HUES48 (cell line): Measurements from ENCODE around the gene TIMM44.
"Not testable (repeated sequence)": the region's sequence is repeated elsewhere in the genome, so short reads cannot be mapped to it uniquely, and the experiment has no call there.

Experiments used
- H3K27ac ChIP-seq: one replicate; pipeline ENCODE4 v1.7.0; 2013; ENCODE audit warnings: low read depth, low read length, inconsistent platforms
- H3K27me3 ChIP-seq: 2 replicates; pipeline ENCODE4 v1.6.1; 2013; ENCODE audit warnings: mild to moderate bottlenecking, low read length; ENCODE audit not compliant: control insufficient read depth, insufficient read depth
- H3K36me3 ChIP-seq: 2 replicates; pipeline ENCODE4 v1.6.1; 2013; ENCODE audit warnings: low read length; ENCODE audit not compliant: control insufficient read depth, insufficient read depth
- H3K4me1 ChIP-seq: 2 replicates; pipeline ENCODE4 v1.6.1; 2013; ENCODE audit warnings: mild to moderate bottlenecking, low read length; ENCODE audit not compliant: control insufficient read depth, insufficient read depth
- H3K4me3 ChIP-seq: 2 replicates; pipeline ENCODE4 v1.5.1; 2013; ENCODE audit warnings: mild to moderate bottlenecking, low read depth, low read length
- H3K9ac ChIP-seq: 2 replicates; pipeline ENCODE4 v1.6.1; 2013; ENCODE audit warnings: mild to moderate bottlenecking, low read depth, low read length, moderate library complexity
- H3K9me3 ChIP-seq: 2 replicates; pipeline ENCODE4 v1.6.1; 2013; ENCODE audit warnings: low read length; ENCODE audit not compliant: control insufficient read depth, insufficient read depth

Gene TIMM44

DNA sequence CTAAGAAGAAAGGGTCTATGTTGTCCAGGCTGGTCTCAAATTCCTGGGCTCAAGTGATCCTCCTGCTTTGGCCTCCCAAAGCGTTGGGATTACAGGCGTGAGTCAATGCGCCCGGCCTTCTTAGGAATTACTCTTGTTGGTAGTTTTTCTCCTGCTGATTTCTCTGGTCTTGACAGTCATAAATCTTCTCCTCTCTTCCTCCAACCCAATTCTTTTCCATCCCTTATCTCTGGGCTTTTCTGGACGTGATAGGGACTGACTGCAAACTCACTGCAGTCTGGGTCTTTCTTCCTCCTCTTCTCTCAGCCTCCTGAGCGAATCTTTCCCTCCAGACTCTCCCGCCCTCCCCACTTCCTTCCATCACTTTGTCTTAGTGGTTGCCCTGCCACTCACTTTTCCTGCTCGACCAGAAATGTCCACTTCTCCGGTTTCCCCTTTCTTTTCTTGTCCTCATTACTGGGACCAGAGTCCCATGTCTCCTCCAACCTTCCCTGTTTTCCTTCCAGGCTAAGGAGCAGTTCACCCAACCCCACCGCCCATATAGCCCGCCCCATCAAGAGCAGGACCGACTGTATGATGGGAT lies 21.9 kb upstream of the TIMM44 start:
- H3K36me3 ChIP-seq: peaks cover 91% of the 10 kb centered on the region
- H3K27ac ChIP-seq: no peak overlapping the region
- no peaks in the 10 kb centered on the region for H3K9me3 ChIP-seq

DNA sequence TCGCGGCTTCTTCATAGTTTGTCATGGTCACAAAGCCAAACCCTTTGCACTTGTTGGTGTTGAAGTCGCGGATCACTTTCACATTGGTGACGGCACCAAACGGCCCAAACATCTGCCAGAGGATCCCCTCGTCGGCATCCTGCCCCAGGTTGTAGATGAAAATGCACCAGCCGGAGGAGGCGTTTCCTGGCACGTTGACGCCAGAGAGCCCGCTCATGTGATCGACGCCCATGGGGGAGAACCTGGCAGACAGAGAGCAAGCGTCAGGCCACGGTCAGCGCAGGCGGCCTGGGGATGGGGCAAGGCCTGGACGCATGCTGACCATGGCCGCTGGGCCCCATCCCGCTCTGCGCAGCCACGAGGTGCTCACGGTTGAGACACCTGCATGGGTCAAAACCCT lies 20.1 kb upstream of the TIMM44 start:
- Histone ChIP-seq H3K9ac (no peak overlapping the region), H3K36me3 (peaks cover 94% of the 10 kb centered on the region), H3K9me3 (no peaks in the 10 kb centered on the region), H3K27me3 (no peaks in the 10 kb centered on the region), H3K4me3 (no peak overlapping the region), H3K27ac (no peak overlapping the region), H3K4me1 (no peaks in the 10 kb centered on the region)

More for the DNA sequence above, 21.9 kb upstream of the TIMM44 start:
- Histone ChIP-seq H3K27me3 (no peaks in the 10 kb centered on the region), H3K4me3 (no peak overlapping the region), H3K9ac (no peak overlapping the region), H3K4me1 (peaks cover 7% of the 10 kb centered on the region)

GRCh38 chr19:7962644-7963268 lies 19.3 kb upstream of the TIMM44 start:
- H3K27ac ChIP-seq: no peak overlapping the region
- no peak overlapping the region for H3K4me3 ChIP-seq
- no peaks in the 10 kb centered on the region for H3K27me3 ChIP-seq
- H3K9me3 ChIP-seq: no peaks in the 10 kb centered on the region
- no peaks in the 10 kb centered on the region for H3K4me1 ChIP-seq
- H3K36me3 ChIP-seq: peaks cover 89% of the 10 kb centered on the region
- no peak overlapping the region for H3K9ac ChIP-seq

DNA sequence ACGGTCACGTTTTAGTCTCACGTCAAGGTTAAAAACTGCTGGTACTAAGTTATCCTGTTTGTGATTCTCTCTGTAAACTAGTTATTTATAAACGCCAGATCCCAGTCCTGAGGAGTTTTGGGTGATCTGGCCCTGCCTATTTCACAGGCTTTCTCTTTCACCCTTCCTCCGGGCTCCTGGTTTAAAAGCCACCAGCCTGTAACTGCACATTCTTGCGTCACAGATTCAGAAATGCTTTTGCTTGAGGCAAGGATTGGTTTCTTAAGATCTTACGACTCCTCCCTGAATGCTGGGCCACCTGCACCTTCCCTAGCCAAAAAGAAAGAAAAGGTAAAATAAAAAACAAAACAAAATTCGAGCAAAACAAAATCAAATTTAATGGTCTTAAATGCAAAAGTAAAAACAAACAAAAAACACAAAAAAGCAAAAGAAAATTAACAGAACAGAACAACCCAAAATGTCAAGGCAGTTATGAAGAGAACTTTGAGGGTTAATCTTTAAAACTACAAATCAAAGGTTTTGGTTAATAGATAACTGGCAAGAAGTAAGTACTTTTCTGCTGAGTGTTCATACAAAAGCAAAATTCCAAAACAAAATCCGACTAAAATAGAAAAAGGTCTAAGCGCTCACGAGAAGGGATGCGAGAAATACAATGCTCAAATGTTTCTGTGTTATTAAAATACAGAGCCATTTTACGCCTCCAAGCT lies 18.6 kb upstream of the TIMM44 start:
- Histone ChIP-seq H3K27me3 (no peaks in the 10 kb centered on the region), H3K9me3 (no peaks in the 10 kb centered on the region), H3K4me1 (no peaks in the 10 kb centered on the region), H3K36me3 (peaks cover 82% of the 10 kb centered on the region), H3K9ac (no peak overlapping the region), H3K27ac (no peak overlapping the region), H3K4me3 (no peak overlapping the region)

- H3K36me3 ChIP-seq: peaks cover 72% of the 10 kb centered on the region
- not testable (repeated sequence) for H3K27me3 ChIP-seq
These were observed 17.6 kb upstream of the TIMM44 start for GRCh38 chr19:7961082-7961481.

GRCh38 chr19:7959211-7959610 lies 15.7 kb upstream of the TIMM44 start:
- Histone ChIP-seq H3K9ac (no peak overlapping the region), H3K4me3 (no peak overlapping the region), H3K9me3 (no peaks in the 10 kb centered on the region), H3K36me3 (peaks cover 54% of the 10 kb centered on the region), H3K27me3 (no peaks in the 10 kb centered on the region), H3K27ac (no peak overlapping the region), H3K4me1 (0 out of 2 replicates have a peak, but pooled peaks cover 6% of the 10 kb centered on the region)

More at GRCh38 chr19:7961082-7961481, 17.6 kb upstream of the TIMM44 start:
- H3K4me1 ChIP-seq, H3K9ac ChIP-seq, H3K9me3 ChIP-seq, H3K27ac ChIP-seq, H3K4me3 ChIP-seq: not testable (repeated sequence)

DNA sequence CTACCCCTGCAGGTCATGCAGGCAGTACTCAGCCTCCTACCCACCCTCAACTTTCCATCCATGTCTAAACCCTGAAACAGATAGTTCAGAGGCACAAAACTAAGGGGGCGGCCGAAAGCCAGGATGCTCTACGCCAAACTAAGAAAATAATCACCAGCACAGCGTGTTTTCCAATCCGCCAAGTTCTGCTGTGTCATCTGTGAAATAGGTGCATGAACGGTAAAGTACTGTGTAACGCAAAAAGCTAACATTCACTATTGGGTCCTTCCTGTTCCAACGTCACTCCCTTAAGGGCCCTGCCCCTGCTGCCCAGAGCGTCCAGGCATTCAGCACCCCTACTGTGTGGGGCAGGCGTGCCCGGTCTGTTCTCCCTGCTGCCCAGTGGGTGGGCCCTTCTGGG lies 12.2 kb upstream of the TIMM44 start:
- Histone ChIP-seq H3K9me3 (no peaks in the 10 kb centered on the region), H3K9ac (no peak overlapping the region), H3K27me3 (no peaks in the 10 kb centered on the region), H3K27ac (no peak overlapping the region), H3K4me3 (no peak overlapping the region), H3K4me1 (peaks cover 6% of the 10 kb centered on the region; the same call in 1 of the 2 replicates), H3K36me3 (peaks cover 19% of the 10 kb centered on the region)

DNA sequence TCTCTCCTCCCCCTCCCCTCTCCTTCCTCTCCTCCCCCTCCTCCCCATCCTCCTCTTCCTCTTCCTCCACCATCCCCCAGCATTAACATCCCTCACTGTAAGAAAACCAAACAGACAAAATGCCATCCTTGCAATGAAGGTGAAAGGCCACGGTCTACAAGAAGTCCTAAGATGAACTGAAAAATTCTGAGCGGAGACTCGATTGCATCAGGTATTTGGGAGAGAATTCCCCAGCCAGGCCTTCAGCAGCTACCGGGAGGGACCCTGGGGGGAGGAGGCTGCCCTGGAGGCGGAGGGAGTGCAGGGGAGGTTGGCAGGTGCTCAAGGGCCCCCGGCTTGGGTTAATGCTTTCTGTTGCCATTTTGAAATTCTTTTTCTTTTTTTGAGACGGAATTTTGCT lies 10.1 kb upstream of the TIMM44 start:
- no peaks in the 10 kb centered on the region for H3K9me3 ChIP-seq
- H3K36me3 ChIP-seq: 0 out of 2 replicates have a peak, but pooled peaks cover 3% of the 10 kb centered on the region
- no peak overlapping the region for H3K27ac ChIP-seq
- H3K9ac ChIP-seq: no peak overlapping the region
- H3K4me3 ChIP-seq: no peak overlapping the region
- peaks cover 6% of the 10 kb centered on the region; the same call in 1 of the 2 replicates for H3K4me1 ChIP-seq
- H3K27me3 ChIP-seq: no peaks in the 10 kb centered on the region

- Histone ChIP-seq H3K36me3 (no peaks in the 10 kb centered on the region), H3K9ac (no peak overlapping the region), H3K27ac (no peak overlapping the region), H3K4me1 (peaks cover 6% of the 10 kb centered on the region; the same call in 1 of the 2 replicates), H3K4me3 (no peak overlapping the region), H3K9me3 (no peaks in the 10 kb centered on the region), H3K27me3 (no peaks in the 10 kb centered on the region)
These were observed 9.6 kb upstream of the TIMM44 start for GRCh38 chr19:7953060-7953459.

DNA sequence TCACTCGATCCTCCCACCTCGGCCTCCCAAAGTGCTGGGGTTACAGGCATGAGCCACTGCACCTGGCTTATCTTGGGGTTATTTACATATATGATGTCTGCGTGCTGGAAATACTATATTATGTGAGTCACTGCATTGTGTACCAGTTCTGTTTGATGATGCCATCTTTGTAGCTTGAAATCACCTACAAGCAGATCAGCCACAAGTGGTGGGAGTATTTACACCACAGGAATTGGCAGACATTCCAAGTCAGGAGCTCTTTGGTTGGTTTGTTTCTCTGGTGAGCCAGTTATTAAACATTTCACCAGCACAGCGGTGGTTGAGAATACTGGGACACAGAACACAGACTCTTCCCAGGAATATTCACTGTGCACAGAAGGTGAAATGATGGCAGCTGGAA lies 4.5 kb upstream of the TIMM44 start:
- no peaks in the 10 kb centered on the region for H3K36me3 ChIP-seq
- H3K4me1 ChIP-seq: no peaks in the 10 kb centered on the region; the same call in 1 of the 2 replicates
- no peak overlapping the region for H3K27ac ChIP-seq
- no peak overlapping the region for H3K9ac ChIP-seq
- H3K4me3 ChIP-seq: no peak overlapping the region
- H3K9me3 ChIP-seq: no peaks in the 10 kb centered on the region
- H3K27me3 ChIP-seq: no peaks in the 10 kb centered on the region

- Histone ChIP-seq H3K4me3 (peak overlapping the region; percentile 79), H3K4me1 (no peaks in the 10 kb centered on the region), H3K9ac (peak overlapping the region; percentile 87), H3K27me3 (no peaks in the 10 kb centered on the region), H3K36me3 (peaks cover 16% of the 10 kb centered on the region), H3K27ac (peak overlapping the region; percentile 95), H3K9me3 (no peaks in the 10 kb centered on the region)
These were observed 803 bp upstream of the TIMM44 start for GRCh38 chr19:7944177-7944761.
